HG03457 (cell line): ENCODE results near the gene FCGR1A.
A peak's percentile ranks its signal among the peaks of the same experiment; 100 is the strongest.
"Not testable (repeated sequence)": the region's sequence is repeated elsewhere in the genome, so short reads cannot be mapped to it uniquely, and the experiment has no call there.

Source experiments
- ATAC-seq: cut with Tn5 transposase; IDR thresholded peaks from one replicate; pipeline ENCODE4 v1.9.1; 2021; ENCODE audit warnings: moderate number of reproducible peaks; ENCODE audit not compliant: unreplicated experiment

Gene FCGR1A

DNA sequence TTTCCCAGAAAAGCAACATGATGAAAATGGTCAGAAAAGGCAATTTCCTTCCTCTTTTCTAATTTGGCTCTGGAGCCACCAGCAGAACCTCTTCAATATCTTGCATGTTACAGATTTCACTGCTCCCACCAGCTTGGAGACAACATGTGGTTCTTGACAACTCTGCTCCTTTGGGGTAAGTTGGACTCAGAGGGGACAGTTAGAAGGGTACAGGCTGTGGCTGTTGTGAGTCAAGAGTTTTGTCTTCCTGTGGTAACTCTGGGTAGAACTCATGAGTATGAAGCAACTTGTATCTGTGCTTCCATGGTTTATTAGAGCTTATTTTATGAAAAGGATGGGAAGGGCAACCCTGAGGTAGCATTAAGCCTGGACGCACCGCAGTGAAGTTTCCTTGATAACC, at the start of gene FCGR1A:
TSS of gene FCGR1A (plus strand) at position 95 of the 400 bp plus-strand sequence. CDS start at position 145, 50 bp downstream.
- not testable (repeated sequence) for ATAC-seq

- not testable (repeated sequence) for ATAC-seq
Observed at GRCh38 chr1:149732781-149733180, 49.7 kb upstream of the FCGR1A start.

DNA sequence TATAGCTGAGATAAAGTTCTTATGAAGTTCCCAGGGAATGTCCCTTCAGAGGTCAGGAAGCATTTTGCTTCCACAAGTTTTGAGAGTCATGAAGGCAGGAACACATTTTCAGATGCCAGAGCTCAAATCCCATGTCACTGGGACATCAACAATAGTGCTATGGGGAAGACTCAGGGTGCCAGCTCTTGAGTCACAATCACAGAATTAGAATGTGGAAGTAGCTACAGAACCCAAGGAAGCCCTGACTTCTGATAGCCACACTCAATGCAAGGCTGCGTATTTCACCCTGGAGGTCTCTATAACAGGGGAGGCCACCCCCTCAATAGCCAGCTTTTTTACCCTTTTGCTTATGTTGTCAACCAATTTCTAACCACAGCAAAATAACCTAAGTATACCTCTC, 47.8 kb upstream of the FCGR1A start:
- not testable (repeated sequence) for ATAC-seq

GRCh38 chr1:149740148-149740581, 42.3 kb upstream of the FCGR1A start:
- not testable (repeated sequence) for ATAC-seq

DNA sequence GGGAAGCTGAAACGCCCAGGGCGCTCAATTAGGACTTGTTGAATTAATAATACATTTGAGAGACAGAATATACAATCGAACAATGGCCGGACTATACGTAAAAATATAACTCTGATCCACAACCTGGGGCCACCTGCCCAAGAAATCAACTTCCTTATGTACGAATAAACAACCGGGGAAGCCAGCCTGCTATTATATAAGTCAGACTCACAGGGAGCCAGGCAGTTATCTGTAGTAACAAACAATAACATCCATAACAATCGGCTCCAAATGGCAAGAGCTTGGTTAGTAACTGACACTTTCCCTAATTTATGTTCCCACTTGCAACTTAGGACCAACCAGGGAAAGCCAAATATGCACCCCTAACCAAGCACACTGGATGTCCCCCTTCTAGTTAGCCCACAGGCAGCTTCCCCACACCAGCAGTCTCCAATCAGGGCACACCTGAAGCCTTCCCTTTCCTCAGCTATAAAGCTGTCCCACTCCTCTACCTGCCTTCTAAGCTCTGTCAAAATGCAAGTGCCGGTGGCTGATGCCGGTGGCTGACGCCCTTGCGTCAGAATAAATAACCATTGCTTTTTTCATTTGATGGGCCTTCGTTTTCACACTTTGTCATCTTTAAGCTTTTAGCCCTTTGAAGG, 41.8 kb upstream of the FCGR1A start:
- ATAC-seq, result not testable (repeated sequence)

DNA sequence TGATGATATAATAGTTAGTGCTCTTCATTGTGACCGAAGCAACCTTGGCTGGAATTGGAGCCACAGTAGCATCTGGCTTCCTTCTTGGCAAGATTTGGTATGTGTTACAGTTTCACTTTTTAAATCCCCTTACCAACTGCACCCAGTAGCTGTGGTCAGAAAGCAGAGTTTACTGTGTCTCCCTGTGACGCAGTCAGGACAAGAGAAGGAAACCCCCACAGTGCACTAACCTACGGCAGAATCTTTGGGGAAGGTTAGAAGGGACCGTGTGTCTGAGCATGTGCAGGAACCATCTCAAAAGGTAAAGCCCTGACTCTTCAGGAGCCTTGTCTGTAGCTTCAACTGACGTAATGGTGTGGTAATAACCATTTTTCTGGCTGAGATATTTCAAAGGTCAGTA, 40.6 kb upstream of the FCGR1A start:
- not testable (repeated sequence) for ATAC-seq

DNA sequence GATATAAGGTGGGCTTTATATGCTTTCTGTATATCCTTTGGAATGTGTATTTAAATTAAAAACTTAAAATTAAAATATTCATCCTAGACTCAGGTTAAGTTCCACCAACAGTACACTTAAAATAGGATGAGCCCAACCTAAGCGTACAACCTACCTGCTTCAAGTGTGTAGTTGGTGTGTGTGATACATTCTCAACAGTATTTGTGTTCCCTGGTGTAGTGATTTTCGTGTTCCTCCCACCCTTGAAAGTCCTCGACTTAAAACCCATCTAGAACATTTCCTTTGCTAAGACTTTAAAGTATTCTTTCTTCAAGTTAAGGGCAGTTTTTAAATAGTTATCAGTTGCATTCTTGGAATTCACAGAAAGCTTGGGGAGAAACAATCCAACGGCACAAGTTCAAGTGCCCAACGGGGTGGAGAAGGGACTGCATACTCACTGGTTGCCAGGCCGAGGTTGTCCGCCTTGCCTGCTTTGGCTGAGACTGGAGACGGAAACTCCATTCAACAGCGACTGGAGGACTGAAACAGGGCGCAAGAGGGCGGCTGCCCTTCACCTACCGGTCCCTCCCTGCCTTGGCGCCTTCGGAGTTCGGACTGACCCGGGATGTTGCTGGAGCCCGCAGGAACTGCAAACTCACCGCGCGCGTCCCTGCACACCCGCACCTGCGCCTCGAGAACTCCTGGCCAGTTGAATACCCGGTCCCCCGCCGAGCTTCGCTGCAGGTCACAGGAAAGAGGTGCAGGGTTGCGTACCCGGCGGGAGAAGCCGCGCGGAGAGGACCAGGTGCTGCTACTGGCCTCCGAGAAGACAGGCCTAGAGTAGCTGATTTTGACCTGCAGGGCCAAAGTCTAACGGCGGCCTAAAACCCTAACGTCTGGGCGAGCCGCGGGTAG, 35.8 kb upstream of the FCGR1A start:
- not testable (repeated sequence) for ATAC-seq

- ATAC-seq, result not testable (repeated sequence)
Observed at GRCh38 chr1:149747359-149748143, 34.9 kb upstream of the FCGR1A start.

DNA sequence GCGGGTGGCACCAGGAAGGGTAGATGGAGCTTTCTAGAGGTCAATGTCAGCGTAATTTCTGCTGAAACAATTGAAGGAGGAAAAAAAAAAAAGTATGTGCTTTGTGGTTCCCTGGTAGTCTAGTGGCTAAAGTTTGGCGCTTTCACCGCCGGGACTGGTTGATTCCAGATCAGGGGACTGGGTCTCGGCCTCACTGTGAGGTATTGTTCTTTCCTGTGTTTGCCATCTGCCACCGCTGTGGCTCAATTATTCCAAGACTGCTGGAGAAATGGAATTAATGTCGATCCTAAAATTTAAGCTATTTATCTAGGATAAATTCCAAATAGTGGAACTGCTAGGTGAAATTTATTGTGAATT, 34.4 kb upstream of the FCGR1A start:
- ATAC-seq, result not testable (repeated sequence)

GRCh38 chr1:149750562-149750961, 31.9 kb upstream of the FCGR1A start:
- not testable (repeated sequence) for ATAC-seq

GRCh38 chr1:149752186-149752585, 30.3 kb upstream of the FCGR1A start:
- not testable (repeated sequence) for ATAC-seq

GRCh38 chr1:149753466-149753865, 29.0 kb upstream of the FCGR1A start:
- not testable (repeated sequence) for ATAC-seq

- ATAC-seq, result not testable (repeated sequence)
Observed at GRCh38 chr1:149755294-149755693, 27.2 kb upstream of the FCGR1A start.

GRCh38 chr1:149762294-149762693, 20.2 kb upstream of the FCGR1A start:
- ATAC-seq, result not testable (repeated sequence)

DNA sequence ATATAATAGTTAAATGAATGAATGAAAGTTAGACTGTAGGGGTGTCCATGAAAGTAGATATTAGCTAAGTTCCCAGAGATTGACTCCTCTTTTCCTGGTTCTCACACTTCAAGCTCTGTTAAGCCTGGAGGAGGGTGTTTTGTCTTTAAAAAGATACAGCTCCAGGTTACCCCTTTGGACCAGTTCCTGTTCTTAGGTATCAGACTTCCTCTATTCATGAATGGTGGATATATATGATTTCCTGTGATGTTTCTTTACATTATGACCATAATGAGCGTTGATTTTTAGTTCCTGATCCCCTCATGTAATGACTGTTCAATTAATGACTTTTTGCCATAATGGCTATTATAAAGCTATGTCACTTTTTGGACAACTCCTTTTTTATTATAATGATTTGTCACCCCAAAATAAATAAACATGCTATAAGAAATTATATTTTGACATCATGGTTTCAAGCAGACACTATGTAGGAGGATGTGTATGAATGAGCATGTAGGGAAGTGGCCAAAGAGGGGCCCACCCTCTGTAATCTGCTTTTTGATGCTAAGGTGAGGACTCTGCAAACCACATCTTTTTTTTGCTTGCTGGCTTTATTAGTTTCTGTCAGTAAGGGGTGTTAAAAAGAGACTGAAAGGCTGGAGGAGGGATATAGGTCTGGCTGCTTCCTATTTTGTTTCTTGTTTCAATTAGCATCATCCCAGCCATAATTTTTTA, 18.2 kb upstream of the FCGR1A start:
- not testable (repeated sequence) for ATAC-seq

DNA sequence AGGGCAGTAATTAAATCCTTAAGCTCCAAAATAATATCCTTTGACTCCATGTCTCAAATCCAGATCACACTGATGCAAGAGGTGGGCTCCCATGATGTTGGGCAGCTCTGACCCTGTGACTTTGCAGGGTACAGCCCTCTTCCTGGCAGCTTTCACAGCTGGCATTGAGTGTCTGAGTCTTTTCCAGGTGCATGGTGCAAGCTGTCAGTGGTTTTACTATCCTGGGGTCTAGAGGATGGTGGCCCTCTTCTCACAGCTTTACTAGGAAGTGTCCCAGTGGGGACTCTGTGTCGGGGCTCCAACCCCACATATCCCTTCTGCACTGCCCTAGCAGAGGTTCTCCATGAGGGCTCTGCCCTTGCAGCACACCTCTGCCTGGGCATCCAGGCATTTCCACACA, 16.3 kb upstream of the FCGR1A start:
- ATAC-seq, result not testable (repeated sequence)

- ATAC-seq, result not testable (repeated sequence)
Observed at GRCh38 chr1:149769216-149769615, 13.3 kb upstream of the FCGR1A start.

- not testable (repeated sequence) for ATAC-seq
Observed at GRCh38 chr1:149770661-149771060, 11.8 kb upstream of the FCGR1A start.

DNA sequence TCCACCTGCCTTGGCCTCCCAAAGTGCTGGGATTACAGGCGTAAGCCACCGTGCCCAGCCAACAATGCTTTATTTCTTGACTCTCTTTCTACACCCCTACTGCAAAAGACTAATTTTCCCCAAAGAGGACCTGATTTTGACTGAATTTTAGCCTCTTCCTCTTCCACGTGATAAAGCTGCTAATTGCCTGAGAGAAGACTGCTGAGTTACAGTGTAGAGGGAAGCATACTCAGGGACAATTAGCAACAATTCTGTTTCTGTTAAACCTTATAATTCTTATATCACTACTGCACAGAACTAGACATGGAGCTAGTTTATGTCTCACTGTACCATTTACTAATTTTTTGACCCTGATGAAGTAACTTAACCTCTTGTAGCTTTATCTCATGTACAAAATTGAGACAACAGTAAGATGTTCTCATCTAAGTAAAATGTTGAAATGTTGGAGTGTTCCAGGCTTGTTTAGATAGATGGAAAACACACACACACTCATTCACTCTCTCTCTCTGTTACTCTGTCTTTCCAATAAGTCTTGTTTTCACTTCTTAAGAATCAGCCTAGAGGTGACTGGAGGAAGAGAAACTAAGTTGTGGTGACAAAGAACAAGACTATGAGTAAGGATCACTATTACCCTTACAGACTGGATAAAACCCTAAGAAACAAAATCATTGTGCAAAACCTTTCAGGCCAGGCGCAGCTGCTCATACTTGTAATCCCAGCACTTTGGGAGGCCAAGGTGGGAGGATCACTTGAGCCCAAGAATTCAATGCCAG, 10.7 kb upstream of the FCGR1A start:
- peak; percentile 85 for ATAC-seq
